ENCODE results near the gene DNPEP. TPM values are rescaled to one million over a fixed set of nuclear protein-coding genes. Genes with fewer than 3 reads are reported as not detected.
A peak's percentile ranks its signal among the peaks of the same experiment; 100 is the strongest.

The DNPEP gene
- total and polyA plus RNA-seq, 8 donors: 41.6 to 86.4 (median 68.7) TPM

DNA sequence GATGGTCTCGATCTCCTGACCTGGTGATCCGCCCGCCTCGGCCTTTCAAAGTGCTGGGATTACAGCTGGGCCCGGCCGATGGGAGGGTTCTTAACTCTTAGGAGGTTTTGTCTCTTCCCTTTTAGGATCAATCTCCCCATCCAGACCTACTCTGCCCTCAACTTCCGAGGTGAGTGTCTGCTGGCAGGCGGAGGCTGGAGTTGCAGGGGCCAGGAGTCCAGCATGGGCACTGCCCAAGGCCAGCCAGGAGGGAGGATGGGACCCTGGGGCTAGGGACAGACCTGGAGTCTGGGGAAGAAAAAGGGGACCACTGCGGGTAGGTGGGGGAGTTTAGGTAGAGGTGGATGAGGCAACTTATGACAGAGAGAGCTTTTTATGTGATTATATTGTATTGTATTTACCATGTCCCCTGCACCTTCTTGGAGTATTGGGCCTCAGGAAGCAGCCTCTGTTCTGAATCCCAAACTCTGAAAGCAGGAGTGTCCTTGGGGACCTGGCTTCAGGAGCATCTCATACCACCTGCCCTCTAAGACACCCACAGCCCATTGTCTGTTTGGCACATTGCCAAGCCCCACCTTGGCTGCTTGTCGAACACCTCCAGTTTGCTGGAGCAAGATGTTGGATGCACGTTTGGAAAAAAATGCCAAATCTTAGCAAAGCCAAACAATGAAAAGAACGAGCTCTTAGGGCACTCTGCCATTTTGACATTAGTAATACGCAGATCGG lies 36.1 kb upstream of the DNPEP start:
- no peak for DNase-seq
- intact Hi-C loops (cut with DNase I): no loop called here
- peaks cover 6 to 54% of the 10 kb centered on the region in 2 donors for H3K27me3 ChIP-seq

DNA sequence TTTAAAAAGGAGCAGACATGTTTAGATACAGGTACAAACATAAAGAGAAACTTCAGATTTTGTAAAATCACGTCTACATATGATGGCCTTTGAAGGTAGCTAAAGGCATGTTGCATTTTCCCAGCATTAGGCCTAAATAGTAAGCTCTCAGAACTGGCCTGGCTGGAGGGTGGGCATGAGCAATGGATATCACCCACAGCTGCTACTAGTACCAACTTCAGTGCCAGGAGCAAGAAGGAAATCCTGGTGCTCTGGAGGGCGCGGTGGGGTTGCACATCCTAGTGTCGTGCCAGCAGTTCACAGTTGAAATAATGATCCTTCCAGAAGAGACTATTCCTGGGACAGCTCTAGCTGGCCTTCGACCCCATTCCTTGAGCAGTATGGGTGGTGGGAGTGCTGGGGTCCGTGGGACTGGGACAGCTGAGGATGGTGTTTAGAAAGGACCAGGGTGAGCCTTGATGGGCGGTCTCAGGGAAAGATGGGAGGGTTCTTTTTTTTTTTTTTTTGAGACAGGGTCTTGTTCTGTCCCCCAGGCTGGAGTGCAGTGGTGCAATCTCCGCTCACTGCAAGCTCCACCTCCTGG lies 35.3 kb upstream of the DNPEP start:
- intact Hi-C loops (cut with DNase I): no loop called here
- Histone ChIP-seq H3K4me1 (peaks cover 0 to 7% of the 10 kb centered on the region in 2 donors), H3K4me3 (no peak overlapping the region), H3K27ac (no peak overlapping the region), H3K36me3 (no peaks in the 10 kb centered on the region), H3K27me3 (peaks cover 14 to 62% of the 10 kb centered on the region in 2 donors), H3K9me3 (no peaks in the 10 kb centered on the region)
- ATAC-seq: no peak
- TF ChIP-seq, protein P1, sequence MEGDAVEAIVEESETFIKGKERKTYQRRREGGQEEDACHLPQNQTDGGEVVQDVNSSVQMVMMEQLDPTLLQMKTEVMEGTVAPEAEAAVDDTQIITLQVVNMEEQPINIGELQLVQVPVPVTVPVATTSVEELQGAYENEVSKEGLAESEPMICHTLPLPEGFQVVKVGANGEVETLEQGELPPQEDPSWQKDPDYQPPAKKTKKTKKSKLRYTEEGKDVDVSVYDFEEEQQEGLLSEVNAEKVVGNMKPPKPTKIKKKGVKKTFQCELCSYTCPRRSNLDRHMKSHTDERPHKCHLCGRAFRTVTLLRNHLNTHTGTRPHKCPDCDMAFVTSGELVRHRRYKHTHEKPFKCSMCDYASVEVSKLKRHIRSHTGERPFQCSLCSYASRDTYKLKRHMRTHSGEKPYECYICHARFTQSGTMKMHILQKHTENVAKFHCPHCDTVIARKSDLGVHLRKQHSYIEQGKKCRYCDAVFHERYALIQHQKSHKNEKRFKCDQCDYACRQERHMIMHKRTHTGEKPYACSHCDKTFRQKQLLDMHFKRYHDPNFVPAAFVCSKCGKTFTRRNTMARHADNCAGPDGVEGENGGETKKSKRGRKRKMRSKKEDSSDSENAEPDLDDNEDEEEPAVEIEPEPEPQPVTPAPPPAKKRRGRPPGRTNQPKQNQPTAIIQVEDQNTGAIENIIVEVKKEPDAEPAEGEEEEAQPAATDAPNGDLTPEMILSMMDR (IDR thresholded peaks at IDR 0.05): no peak
- no peak for DNase-seq

More for the DNA sequence above, 36.1 kb upstream of the DNPEP start:
- Histone ChIP-seq H3K4me3 (no peak overlapping the region), H3K36me3 (no peaks in the 10 kb centered on the region), H3K4me1 (no peaks in the 10 kb centered on the region), H3K27ac (no peak overlapping the region), H3K9me3 (no peaks in the 10 kb centered on the region)
- no peak for ATAC-seq
- TF ChIP-seq, protein P1 (IDR thresholded peaks at IDR 0.05): no peak

DNA sequence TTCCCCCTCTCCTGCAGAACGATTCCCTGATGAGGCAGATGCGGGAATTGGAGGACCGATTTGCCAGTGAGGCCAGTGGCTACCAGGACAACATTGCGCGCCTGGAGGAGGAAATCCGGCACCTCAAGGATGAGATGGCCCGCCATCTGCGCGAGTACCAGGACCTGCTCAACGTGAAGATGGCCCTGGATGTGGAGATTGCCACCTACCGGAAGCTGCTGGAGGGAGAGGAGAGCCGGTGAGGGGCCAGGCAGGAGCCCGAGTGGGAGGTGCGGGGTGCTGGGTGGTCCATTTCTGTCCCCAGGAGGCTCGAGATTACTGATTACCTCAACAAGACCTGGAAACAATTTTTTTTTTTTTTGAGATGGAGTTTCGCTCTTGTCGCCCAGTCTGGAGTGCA lies 33.6 kb upstream of the DNPEP start:
- peaks cover 0 to 14% of the 10 kb centered on the region in 2 donors for H3K4me1 ChIP-seq
- no peak for DNase-seq
- peaks cover 14 to 74% of the 10 kb centered on the region in 2 donors for H3K27me3 ChIP-seq
- TF ChIP-seq, protein P1 (IDR thresholded peaks at IDR 0.05): no peak
- H3K27ac ChIP-seq: no peak overlapping the region
- no peak overlapping the region for H3K4me3 ChIP-seq
- intact Hi-C loops (cut with DNase I): no loop called here
- no peak for ATAC-seq
- H3K9me3 ChIP-seq: no peaks in the 10 kb centered on the region
- no peaks in the 10 kb centered on the region for H3K36me3 ChIP-seq

DNA sequence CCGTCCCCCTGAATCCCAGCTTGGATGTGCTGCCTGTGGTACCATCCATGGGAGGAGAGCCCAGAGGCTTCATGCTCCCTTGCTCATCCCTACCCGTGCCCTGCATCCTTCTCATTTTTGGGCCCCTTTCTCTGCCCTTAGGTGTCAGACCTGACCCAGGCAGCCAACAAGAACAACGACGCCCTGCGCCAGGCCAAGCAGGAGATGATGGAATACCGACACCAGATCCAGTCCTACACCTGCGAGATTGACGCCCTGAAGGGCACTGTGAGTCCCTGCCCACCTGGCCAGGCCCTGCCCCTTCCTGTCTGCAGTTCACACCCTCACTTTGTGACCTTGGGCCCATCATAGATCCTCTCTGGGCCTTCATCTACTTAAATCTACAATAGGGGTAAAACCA lies 33.0 kb upstream of the DNPEP start:
- H3K4me1 ChIP-seq: peaks cover 0 to 14% of the 10 kb centered on the region in 2 donors
- TF ChIP-seq, protein P1 (IDR thresholded peaks at IDR 0.05): no peak
- H3K27ac ChIP-seq: no peak overlapping the region
- DNase-seq (no peak), ATAC-seq (no peak)
- intact Hi-C loops (cut with DNase I): no loop called here
- H3K9me3 ChIP-seq: no peaks in the 10 kb centered on the region
- no peak overlapping the region for H3K4me3 ChIP-seq
- no peaks in the 10 kb centered on the region for H3K36me3 ChIP-seq
- H3K27me3 ChIP-seq: peaks cover 14 to 74% of the 10 kb centered on the region in 2 donors

DNA sequence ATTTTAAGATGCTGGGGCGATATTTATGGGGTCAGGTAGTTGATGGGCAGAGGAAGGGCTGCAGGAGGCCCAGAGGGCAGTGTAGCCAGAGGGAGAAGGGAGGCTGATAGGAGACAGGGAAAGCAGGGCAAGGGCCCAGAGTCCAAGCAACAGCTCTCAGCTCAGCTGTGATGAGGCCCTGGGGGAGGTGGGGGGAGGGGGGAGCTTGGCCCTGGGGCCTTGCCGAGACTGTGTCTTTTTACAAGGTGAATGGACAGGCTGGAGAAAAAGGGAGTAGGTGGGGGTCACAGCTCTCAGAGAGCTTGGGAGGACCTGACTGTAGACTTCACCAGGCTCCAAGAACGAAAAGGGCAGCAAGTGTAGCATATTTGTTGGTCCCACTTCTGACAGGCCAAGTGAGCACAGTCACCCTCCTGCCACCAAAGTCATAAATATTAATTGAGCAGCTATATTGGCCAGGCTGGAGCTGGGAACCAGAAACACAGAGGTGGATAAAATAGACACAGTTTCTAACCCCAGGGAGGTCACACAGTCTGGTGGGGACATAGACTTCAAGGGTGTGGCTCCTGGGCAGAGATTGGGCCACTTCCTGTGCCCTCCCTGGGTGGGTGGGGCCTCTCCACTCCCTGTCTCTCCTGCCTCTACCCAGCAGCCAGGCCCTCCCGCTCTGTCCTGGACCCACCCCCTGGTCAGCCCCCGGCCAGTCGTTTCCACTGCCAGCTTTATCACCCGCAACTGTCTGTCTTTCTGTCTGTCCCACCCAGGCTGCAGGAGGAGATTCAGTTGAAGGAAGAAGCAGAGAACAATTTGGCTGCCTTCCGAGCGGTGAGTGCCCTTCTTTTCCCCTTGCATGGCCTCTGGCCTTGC lies 31.9 kb upstream of the DNPEP start:
- Histone ChIP-seq H3K27ac (no peak overlapping the region), H3K9me3 (no peaks in the 10 kb centered on the region), H3K27me3 (peaks cover 14 to 66% of the 10 kb centered on the region in 2 donors), H3K4me1 (peaks cover 0 to 14% of the 10 kb centered on the region in 2 donors), H3K4me3 (no peak overlapping the region), H3K36me3 (no peaks in the 10 kb centered on the region)
- TF ChIP-seq, protein P1 (IDR thresholded peaks at IDR 0.05): no peak
- DNase-seq (no peak), ATAC-seq (peak; percentile 12)
- intact Hi-C loops (cut with DNase I): no loop called here

Data from left lung (tissue), 10 donors.